HL-60 (cell line): ENCODE results near the gene FUCA2.

Source experiments
- DNase-seq, 2 experiments: peaks; one replicate each; pipeline ENCODE4 v3.0.0-alpha.2; 2010 to 2020; ENCODE audit warnings: low read depth in 1 of 2, low spot score in 1 of 2
- H3K27ac ChIP-seq: fragments of 250-450 bp; sonication (Bioruptor Pico); replicated peaks from 2 replicates; pipeline ENCODE4 v1.5.1; 2020; ENCODE audit warnings: mild to moderate bottlenecking, moderate library complexity
- H3K27me3 ChIP-seq: fragments of 250-450 bp; sonication (Bioruptor Pico); 2 replicates; pipeline ENCODE4 v1.5.1; 2021; ENCODE audit warnings: mild to moderate bottlenecking, moderate library complexity; ENCODE audit not compliant: insufficient read depth, poor library complexity, severe bottlenecking
- H3K4me3 ChIP-seq: replicated peaks from 2 replicates; pipeline ENCODE4 v1.5.1; 2011; ENCODE audit warnings: mild to moderate bottlenecking, control low read depth, low read length; ENCODE audit not compliant: insufficient read depth
- CTCF ChIP-seq: IDR thresholded peaks from one replicate; pipeline ENCODE4 v1.5.1; 2011; ENCODE audit warnings: low read length, control low read depth, inconsistent platforms; ENCODE audit not compliant: insufficient read depth
- GABPA ChIP-seq: IDR thresholded peaks from 2 replicates; pipeline ENCODE4 v1.6.1; 2012; ENCODE audit warnings: low read depth
- POLR2AphosphoS5 ChIP-seq: IDR thresholded peaks from 2 replicates; pipeline ENCODE4 v1.6.1; 2012; ENCODE audit warnings: low read depth
- REST ChIP-seq: IDR thresholded peaks from 2 replicates; pipeline ENCODE4 v1.6.1; 2012; ENCODE audit warnings: low read depth; ENCODE audit not compliant: insufficient replicate concordance
- SPI1 ChIP-seq: IDR thresholded peaks from 2 replicates; pipeline ENCODE4 v1.6.1; 2012; ENCODE audit warnings: low read depth, mild to moderate bottlenecking, borderline replicate concordance

FUCA2 gene

DNA sequence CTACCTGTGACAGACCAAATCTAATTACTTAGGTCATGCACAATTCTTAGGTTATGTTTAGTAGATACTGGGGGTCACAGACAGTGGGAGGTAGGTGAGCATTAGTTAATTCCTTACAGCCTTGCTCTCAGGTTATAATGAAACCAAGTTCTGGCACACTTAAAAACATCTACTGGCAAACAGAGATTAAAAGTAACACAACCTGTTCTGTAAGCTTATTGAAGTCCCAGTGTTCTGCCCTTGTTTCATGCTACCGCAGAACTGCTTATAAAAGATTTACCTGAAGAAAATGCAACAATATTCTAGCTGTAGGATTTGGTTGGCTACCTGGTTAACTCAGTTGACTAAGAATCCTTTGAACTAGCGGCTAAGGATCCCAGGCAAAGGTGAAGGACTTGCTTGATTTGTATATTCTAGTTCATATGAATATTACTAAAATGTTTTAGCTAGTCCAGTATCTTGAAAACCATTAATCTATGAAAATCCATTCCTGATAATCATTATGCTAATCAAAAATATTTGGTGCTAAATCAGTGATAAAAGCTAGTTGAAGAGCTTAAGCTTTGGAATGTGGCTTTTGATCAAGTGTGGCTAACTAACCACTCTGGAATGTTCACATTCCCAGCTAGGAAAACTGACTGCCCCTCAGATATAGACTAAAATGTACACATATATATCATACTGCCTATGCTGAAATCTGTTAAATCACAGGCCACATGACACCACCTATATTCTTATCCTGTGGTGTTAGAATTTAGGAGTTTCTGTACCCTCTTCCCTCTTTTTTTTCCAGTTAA is 53.8 kb downstream of the FUCA2 start:
- no peak for DNase-seq
- no peak overlapping the region for H3K4me3 ChIP-seq
- no peak overlapping the region for H3K27ac ChIP-seq
- TF ChIP-seq POLR2AphosphoS5 = no peak
- no peak for TF ChIP-seq SPI1
- H3K27me3 ChIP-seq = no peaks in the 10 kb centered on the region

GRCh38 chr6:143451531-143451930 is 60.0 kb downstream of the FUCA2 start:
- TF ChIP-seq CTCF = no peak
- no peak for TF ChIP-seq SPI1
- no peak for TF ChIP-seq GABPA
- no peak for TF ChIP-seq REST
- TF ChIP-seq POLR2AphosphoS5 = no peak
- peak overlapping the region; percentile 94 for H3K4me3 ChIP-seq

GRCh38 chr6:143450453-143451371 is 60.8 kb downstream of the FUCA2 start, which contains the start of the genes ADAT2 and PEX3:
TSS of gene ADAT2 (minus strand) at chr6:143450695. CDS start at chr6:143450658, 37 bp downstream.
TSS of gene PEX3 (plus strand) at chr6:143450805. CDS start at chr6:143451043, 238 bp downstream.
- Histone ChIP-seq H3K4me3 (peak within 1 kb of the TSS; percentile 94), H3K27me3 (no peaks in the 10 kb centered on the region), H3K27ac (peak within 1 kb of the TSS; percentile 85)
- no peak for TF ChIP-seq SPI1
- TF ChIP-seq CTCF = no peak
- peak; percentile 87 for TF ChIP-seq POLR2AphosphoS5
- TF ChIP-seq REST = peak; percentile 76
- TF ChIP-seq GABPA = peak; percentile 95
- DNase-seq = peak; percentile 77 to 96

More at GRCh38 chr6:143451531-143451930, 60.0 kb downstream of the FUCA2 start:
- peak; percentile 25 to 27 for DNase-seq
- peak overlapping the region; percentile 85 for H3K27ac ChIP-seq
- no peaks in the 10 kb centered on the region for H3K27me3 ChIP-seq
